Choroid plexus epithelial cell (primary cell): ENCODE measurements around the gene FAM120A.

ENCODE experiments used
- DNase-seq: peaks from one replicate; pipeline ENCODE4 v3.0.0-alpha.2; 2010; ENCODE audit warnings: low read depth
- H3K4me3 ChIP-seq: 2 replicates; pipeline ENCODE4 v1.5.1; 2011; ENCODE audit warnings: low read depth, mild to moderate bottlenecking, control low read depth, low read length, moderate library complexity
- CTCF ChIP-seq: conservative IDR thresholded peaks from 2 replicates; pipeline ENCODE4 v1.5.1; 2011; ENCODE audit warnings: low read depth, mild to moderate bottlenecking, control low read depth, inconsistent platforms, low read length, moderate library complexity

FAM120A gene

DNA sequence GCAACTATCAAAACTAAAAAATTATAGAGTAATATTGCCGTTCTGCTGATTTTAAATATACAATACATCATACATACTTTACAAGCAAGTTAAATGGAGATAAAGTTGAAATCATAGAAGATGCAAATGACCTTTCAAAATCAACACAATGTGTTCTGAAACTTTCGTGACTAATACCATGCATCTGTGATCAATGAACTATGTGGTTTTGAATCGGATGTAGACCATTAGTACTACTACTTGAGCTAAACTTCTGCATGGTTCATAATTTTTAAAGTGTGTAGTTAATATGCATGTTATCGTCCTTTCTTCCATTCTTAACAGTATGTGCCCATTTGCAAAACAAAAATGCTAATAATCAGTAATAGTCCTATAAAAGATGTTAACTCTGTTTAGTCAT lies 113.6 kb downstream of the FAM120A start:
- DNase-seq = no peak
- no peak for TF ChIP-seq CTCF

GRCh38 chr9:93566408-93567270 lies 115.2 kb downstream of the FAM120A start:
- DNase-seq = peak; percentile 98
- peak; percentile 87 for TF ChIP-seq CTCF
- peak overlapping the region; percentile 71 for H3K4me3 ChIP-seq

More for the DNA sequence above, 113.6 kb downstream of the FAM120A start:
- H3K4me3 ChIP-seq = no peak overlapping the region

DNA sequence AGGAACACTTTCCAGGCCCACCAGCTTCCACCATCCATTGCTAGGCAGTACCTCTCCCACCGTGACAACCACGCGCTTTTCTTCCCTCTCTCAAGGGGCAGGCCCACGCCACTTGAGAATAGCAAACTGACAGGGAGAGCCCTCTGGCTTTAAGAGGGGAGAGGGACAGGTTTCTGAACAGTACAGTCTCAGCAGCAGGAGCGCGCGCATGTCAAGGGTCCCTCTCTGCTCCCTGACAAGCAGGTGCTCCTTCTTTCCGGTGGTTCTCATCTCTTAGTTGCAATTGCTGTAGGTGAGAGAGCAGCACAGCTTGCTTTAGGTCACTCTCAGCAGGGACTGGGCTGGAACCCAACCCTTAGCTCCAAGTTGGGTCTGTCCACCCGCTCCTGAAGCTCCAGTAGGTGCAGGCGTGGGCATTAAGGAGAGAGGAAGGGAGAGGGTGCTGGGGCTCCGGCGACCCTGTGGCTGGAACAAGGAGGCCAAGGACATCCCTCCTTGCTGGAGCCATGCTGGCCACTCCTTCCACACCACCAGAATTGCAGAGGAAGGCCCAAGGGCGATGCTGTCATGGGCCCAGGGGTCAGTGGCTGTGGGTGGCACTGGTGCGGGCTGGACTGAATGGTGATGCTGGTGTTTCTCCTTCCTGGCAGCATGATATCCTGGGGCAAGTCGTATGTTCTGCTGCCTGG lies 115.9 kb downstream of the FAM120A start:
- no peak for DNase-seq
- peak overlapping the region; percentile 71 for H3K4me3 ChIP-seq
- TF ChIP-seq CTCF = no peak

DNA sequence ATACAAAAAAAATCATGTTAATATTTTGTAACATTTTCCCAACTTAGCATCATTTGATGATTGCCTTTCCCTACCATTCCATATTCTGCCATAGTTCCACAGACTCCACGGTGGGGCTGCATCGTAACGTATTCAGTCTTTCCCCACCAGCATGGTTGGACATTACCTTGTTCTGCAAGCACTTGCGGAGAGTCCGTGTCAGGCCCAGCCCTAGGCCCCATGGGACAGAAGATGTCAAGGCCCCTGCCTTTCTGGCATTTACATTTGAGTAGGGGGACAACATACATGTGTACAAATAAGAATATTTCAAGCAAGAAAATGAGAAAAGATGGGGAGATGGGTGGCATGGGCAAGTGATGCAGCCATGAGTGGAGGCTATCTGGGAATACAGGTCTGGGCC lies 116.7 kb downstream of the FAM120A start:
- H3K4me3 ChIP-seq = no peak overlapping the region
- DNase-seq = no peak
- no peak for TF ChIP-seq CTCF

GRCh38 chr9:93569621-93570174 lies 118.2 kb downstream of the FAM120A start:
- DNase-seq = no peak
- no peak overlapping the region for H3K4me3 ChIP-seq
- TF ChIP-seq CTCF = no peak

DNA sequence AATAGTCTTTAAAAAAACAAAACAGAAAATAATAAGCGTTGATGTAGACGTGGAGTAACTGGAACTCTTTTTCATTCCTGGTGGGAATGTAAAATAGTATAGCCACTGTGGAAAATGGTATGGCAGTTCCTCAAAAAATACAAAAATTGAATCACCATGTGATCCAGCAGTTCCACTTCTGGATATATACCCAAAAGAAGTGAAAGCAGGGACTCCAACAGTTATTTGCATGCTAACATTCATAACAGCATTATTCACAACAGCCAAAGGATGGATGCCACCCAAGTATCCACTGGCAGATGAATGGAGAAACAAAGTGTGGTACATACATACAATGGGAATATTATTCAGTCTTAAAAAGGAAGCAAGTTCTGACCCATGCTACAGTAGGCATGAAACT lies 120.7 kb downstream of the FAM120A start:
- no peak overlapping the region for H3K4me3 ChIP-seq
- no peak for TF ChIP-seq CTCF
- no peak for DNase-seq
